NCI-H2196 (cell line): ENCODE measurements around the gene UBTFL1.
"Not testable (repeated sequence)": the region's sequence is repeated elsewhere in the genome, so short reads cannot be mapped to it uniquely, and the experiment has no call there.

Source experiments
- DNase-seq: peaks from one replicate; lab custom pipeline; 2025; ENCODE audit not compliant: unreplicated experiment; lab: John Stamatoyannopoulos, UW

UBTFL1 gene, protein sequence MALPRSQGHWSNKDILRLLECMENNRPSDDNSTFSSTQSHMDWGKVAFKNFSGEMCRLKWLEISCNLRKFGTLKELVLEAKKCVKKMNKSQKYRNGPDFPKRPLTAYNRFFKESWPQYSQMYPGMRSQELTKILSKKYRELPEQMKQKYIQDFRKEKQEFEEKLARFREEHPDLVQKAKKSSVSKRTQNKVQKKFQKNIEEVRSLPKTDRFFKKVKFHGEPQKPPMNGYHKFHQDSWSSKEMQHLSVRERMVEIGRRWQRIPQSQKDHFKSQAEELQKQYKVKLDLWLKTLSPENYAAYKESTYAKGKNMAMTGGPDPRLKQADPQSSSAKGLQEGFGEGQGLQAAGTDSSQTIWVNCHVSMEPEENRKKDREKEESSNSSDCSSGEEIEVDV

DNA sequence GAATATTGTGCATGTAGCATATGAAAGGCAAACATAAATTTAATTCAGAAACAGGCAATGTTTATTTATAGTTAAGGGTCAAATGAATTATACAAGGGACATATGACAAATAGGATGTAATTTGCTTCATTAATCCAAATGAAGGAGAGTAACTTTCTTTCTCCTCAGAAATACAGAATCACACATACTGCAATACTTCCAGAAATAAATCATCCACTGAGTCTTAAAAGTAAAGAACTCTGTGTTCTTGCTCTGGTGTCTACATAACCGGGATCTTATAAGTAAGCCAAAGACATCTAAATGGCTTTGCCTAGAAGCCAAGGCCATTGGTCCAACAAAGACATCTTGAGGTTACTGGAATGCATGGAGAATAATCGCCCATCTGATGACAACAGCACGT, at the start of gene UBTFL1:
Gene UBTFL1, plus strand, starts transcription at position 301 of the 400 bp plus-strand sequence. Its CDS starts 0 bp downstream, at position 301.
- DNase-seq = not testable (repeated sequence)

DNA sequence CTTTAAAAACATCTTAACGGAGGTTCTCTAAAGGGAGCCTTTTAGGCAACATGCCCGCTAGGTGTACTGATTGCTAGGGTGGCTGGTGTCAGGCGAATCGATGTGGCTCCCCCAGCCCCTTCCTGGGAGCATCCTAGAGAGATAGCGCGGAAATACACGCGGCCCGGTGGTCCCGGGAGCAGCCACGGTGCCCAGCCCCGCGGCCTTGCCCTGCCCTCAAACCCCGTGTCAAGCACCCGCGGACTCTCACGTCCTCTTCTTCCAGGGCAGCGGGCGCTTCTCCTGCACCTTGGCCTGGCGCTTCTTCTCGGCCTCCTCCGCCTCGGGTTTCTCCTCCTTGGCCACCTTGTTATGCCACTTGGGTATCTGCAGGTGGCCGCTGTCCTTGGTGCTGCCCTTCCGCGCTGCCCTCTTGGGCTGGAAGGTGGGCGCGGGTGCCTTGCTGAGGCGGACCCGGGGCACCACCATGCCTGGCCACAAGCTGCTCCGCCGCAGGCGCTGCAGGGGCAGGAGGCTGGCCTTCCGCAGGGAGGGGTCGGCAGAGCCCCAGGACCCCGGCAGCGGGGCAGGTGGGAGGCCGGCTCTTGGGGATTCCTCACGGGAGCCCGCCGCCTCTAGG, 34.0 kb upstream of the UBTFL1 start:
- DNase-seq = not testable (repeated sequence)

DNA sequence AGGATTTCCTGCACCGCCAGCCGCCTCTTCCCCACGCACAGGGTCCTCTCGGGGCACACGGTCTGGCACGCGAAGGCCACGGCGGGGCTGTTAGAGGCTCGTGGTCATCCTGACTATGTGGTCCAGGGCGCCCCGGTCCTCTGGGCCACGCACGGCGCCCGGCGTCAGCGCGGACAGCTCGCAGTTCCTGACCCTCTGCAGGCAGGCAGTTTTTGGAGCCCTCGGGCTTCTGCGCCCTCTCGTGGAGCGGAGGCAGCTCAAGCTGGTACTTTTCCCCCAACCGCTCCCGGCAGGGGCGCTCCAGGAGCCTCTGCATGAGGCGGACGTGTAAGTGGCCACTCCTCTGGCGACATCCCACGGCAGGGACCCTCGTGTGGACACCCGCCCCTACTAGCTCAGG, 33.4 kb upstream of the UBTFL1 start:
- not testable (repeated sequence) for DNase-seq

DNA sequence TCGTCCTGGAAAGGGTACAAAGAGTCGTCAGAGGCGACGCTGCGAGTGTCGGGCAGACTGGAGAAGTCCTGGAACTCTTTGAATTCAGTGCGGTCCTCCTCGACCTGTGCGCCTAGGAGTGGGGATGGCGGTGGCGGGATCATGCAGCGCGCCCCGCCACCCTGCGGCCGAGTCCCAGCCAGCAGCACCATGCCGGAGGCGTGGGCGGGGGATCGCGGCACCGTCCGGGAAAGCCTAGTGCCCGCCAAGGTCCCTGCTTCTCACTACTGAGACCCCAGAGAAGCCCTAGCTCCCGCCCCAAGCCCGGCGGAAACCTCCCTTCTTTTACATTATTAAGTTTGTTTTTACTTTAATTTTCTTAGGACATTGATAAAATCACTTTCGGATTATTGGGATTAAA, 32.2 kb upstream of the UBTFL1 start:
- DNase-seq = not testable (repeated sequence)

DNA sequence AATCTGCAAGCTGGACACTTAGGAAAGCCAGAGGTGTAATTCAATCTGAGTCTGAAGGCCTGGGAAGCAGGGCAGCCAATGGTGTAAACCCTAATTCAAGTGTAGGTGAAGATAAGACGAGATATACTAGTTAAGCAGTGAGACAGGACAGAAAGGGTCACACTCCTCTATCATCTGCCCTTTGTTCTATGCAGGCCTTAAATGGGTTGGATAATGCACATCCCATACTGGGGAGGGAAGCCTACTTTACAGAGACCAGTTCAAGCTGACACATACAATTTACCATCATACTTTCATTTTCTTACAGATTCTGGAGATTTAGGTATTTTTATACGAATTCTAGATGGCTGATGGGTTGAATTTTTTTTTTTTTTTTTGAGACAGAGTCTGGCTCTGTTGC, 3.0 kb downstream of the UBTFL1 start:
- not testable (repeated sequence) for DNase-seq

DNA sequence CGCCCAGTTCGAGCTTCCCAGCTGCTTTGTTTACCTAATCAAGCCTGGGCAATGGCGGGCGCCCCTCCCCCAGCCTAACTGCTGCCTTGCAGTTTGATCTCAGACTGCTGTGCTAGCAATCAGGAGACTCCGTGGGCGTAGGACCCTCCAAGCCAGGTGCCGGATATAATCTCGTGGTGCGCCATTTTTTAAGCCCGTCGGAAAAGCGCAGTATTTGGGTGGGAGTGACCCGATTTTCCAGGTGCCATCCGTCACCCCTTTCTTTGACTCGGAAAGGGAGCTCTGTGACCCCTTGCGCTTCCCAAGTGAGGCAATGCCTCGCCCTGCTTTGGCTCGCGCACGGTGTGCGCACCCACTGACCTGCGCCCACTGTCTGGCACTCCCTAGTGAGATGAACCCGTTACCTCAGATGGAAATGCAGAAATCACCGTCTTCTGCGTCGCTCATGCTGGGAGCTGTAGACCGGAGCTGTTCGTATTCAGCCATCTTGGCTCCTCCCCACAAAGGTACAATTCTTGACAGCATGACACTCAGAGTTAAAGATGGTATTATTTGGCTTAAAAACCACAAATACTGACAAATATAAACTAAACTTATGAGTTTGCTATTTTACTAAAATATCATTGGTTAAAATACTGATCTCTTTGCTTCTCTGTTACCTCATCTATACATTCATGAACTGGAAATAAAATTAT, 9.6 kb downstream of the UBTFL1 start:
- not testable (repeated sequence) for DNase-seq

DNA sequence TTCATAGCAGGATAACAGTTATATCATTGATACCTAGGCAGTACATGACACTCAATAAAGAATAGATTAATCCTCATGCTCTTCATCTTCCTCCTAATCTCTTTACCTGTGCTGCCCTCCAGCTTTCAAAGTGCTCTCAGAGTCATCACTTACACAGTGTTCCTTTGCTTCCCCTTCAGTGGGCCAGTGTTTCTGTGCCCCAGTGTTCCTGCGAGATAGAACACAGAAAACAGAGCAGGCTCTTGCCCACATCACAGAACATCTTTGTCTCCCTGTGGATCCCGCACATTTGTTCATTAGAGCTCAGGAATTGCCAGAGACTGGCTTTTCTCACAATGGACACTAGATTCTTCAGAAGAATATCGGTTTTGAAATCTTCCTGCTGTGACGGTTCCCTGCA, 12.5 kb downstream of the UBTFL1 start:
- not testable (repeated sequence) for DNase-seq

DNA sequence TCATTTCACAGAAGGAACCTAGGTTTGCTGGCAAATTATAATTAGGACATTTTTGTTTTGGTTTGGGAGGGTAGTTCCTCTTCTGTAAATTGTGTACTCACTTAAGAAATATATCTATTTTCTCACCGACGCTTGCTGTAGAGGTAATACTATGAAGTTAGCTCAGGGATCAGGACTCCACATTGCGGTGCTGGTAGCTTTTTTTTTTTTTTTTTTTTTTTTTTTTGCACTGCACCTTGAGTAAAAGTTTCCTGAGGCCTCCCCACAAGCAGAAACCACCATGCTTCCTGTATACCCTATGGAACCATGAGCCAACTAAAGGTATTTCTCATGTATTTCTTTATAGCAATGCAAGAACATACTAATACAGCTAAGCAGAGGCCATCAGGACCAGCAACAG, 14.7 kb downstream of the UBTFL1 start:
- no peak for DNase-seq

DNA sequence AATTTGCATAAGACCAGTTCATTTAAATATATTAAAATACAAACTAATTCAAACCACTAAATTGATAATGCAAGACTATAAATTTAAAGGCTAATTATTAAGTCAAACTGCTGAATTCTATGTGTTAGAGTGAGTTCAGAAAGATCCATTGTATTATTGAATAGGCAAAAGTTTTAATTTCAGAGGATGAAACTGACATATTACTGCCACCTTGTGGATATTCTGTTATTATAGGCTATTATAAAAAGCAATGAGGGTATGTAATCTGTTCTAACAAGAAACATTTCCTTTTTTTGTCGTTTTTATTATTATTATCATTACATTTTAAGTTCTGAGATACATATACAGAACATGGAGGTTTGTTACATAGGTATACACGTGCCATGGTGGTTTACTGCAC, 27.8 kb downstream of the UBTFL1 start:
- DNase-seq = no peak

DNA sequence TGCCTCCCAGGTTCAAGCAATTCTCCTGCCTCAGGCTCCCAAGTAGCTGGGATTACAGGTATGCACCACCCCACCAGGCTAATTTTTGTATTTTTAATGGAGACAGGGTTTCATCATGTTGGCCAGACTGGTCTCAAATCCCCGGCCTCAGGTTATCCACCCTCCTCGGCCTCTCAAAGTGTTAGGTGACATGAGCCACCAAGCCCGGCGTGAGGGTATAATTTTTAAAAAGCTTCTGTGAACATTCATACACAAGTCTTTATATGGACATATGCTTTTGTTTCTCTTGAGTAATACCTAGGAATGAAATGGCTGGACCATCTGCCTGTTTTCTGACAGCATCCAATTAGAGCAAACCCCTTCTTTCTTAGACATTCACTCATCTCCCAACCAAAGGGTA, 34.4 kb downstream of the UBTFL1 start:
- no peak for DNase-seq

DNA sequence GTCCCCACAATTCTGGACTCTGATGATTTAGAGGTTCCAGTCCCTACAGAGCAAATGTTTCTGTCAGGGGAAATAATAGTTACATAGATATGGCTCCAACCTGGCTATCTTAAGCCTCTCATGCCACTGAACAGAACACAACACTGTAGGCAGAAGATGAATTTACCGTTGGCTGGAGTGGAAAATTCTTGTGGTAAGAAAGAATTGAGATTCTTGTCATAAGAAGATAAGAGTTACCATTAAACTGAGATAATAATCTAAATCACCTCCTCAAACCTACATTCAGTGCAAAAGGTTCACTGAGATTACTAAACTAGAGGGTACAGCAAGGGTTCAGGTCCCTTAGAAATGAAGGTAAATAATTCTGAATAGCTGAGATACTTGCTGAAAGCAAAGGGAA, 38.6 kb downstream of the UBTFL1 start:
- DNase-seq = no peak

DNA sequence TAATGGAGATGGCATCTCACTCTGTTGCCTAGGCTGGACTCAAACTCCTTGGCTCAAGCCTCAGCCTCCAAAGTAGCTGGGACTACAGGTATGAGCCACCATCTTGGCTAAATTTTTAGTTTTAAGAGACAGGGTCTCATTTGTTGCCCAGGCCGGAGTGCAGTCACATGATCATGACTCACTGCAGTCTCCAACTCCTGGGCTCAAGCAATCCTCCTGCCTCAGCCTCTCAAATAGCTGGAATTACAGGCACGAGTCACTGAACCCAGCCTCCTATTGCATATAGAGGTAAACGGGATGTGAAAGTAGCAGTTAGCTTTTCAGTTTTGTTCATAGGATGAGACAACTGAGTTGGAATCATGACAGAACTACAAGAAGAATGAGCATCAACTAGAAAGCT, 39.2 kb downstream of the UBTFL1 start:
- no peak for DNase-seq

DNA sequence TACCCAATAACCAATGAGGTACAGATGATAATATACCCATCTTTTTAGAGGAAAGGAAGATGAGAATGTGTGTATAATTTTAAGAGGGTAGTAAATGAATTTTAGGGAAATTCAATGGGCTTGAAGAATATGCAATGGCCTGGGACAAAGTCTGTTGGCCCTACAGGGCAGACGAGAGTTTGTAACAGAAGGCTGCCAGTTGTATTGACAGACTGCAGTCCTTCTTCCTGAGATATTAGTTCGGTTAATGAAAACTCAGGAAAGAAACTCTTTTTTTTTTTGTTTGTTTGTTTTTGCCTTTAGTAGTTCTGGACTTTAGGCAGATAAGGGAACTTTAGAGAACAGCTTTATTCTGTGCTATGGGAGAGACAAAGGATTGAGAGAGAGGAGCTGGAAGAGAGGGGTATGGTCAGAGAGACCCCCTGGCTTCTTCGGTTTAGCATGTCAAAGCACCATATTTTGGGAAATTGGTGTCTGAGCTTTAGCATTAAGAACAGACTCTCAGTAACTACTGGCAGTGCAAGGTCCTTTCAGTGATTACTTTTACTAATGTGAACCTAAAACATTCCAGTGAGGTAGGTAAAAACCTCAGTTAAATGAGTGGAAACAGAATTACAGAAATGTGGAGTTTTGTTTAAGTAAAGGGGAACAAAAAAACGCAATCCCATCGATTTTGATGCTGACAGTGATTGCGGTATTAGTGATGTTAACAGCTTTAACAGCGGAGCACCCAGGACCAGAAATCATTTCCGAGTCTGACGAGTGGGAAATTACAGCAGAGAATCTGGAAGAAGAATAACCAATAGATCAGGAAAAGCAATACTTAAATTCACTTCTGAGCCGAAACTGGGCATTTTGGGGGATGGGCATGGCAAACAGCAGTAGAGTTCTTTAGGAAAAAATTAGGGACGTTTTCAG, 48.1 kb downstream of the UBTFL1 start:
- no peak for DNase-seq

DNA sequence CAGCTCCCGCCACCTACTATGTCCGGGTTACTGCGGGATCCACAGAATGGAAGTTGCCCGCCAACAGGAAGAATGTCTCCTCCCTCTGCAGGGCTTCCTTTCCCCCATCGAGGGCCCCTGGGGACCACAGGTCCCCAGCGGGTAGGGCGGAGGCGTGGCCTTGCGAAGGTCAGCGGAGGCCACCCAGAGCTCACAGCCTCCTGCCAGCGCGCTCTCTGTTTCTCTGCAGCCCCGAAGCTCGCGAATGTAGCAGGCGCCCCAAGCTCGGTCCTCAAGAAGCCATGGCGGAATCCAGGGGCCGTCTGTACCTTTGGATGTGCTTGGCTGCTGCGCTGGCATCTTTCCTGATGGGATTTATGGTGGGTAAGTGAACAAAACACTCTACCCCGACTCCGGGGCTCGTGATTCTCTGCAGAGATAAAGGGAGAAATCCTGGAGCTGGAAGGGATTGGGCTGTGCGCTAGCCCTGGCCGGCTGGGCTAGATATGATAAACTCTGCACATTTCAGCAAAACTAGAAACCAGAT, 48.8 kb downstream of the UBTFL1 start, which contains the start of gene NAALAD2:
Gene NAALAD2, plus strand, starts transcription at position 186 of the 526 bp plus-strand sequence. Its CDS starts 96 bp downstream, at position 282.
- no peak for DNase-seq

DNA sequence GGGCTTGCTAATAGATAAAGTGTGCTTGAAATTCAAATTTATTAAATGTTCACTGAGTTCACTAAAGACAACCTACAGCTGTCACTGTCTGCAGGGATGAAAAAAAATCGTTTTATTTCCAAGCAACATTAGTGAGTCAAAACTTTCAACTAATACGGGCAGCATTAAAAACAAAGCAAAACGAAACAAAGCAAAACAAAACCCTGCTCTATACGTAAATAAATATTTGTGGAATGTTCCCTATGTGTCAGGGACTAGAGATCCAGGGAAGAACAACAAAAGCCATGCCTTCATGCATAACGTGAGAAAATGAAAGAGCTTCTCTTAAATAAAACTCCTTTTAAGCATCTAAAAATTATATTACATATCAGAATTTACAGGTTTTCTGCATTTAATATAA, 49.3 kb downstream of the UBTFL1 start:
- no peak for DNase-seq
